ENCODE results near the gene TOM1L1. TPM values are rescaled to one million over a fixed set of nuclear protein-coding genes. Genes with fewer than 3 reads are reported as not detected.

The TOM1L1 gene
- total RNA-seq, 1 donor from 2014 or later = 33.6 TPM

- TF ChIP-seq, protein P1, sequence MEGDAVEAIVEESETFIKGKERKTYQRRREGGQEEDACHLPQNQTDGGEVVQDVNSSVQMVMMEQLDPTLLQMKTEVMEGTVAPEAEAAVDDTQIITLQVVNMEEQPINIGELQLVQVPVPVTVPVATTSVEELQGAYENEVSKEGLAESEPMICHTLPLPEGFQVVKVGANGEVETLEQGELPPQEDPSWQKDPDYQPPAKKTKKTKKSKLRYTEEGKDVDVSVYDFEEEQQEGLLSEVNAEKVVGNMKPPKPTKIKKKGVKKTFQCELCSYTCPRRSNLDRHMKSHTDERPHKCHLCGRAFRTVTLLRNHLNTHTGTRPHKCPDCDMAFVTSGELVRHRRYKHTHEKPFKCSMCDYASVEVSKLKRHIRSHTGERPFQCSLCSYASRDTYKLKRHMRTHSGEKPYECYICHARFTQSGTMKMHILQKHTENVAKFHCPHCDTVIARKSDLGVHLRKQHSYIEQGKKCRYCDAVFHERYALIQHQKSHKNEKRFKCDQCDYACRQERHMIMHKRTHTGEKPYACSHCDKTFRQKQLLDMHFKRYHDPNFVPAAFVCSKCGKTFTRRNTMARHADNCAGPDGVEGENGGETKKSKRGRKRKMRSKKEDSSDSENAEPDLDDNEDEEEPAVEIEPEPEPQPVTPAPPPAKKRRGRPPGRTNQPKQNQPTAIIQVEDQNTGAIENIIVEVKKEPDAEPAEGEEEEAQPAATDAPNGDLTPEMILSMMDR (IDR thresholded peaks at IDR 0.05) = no peak
- no peaks in the 10 kb centered on the region for H3K4me1 ChIP-seq
- H3K9me3 ChIP-seq = no peaks in the 10 kb centered on the region
- H3K36me3 ChIP-seq = no peaks in the 10 kb centered on the region
- no peaks in the 10 kb centered on the region for H3K27me3 ChIP-seq
- H3K27ac ChIP-seq = no peak overlapping the region
- DNase-seq = no peak
- intact Hi-C loops (cut with DNase I) = no loop called here
- H3K4me3 ChIP-seq = no peak overlapping the region
- ATAC-seq = no peak
Measured at GRCh38 chr17:54888981-54889380, 11.7 kb upstream of the TOM1L1 start.

- H3K27ac ChIP-seq = no peak overlapping the region
- no peaks in the 10 kb centered on the region for H3K36me3 ChIP-seq
- ATAC-seq = peak; percentile 56
- no peaks in the 10 kb centered on the region for H3K9me3 ChIP-seq
- H3K27me3 ChIP-seq = no peaks in the 10 kb centered on the region
- TF ChIP-seq, protein P1 (IDR thresholded peaks at IDR 0.05) = peak; percentile 33
- intact Hi-C loops (cut with DNase I) = no loop called here
- H3K4me3 ChIP-seq = no peak overlapping the region
- no peak for DNase-seq
- H3K4me1 ChIP-seq = no peaks in the 10 kb centered on the region
Measured at GRCh38 chr17:54891176-54891821, 9.4 kb upstream of the TOM1L1 start.

DNA sequence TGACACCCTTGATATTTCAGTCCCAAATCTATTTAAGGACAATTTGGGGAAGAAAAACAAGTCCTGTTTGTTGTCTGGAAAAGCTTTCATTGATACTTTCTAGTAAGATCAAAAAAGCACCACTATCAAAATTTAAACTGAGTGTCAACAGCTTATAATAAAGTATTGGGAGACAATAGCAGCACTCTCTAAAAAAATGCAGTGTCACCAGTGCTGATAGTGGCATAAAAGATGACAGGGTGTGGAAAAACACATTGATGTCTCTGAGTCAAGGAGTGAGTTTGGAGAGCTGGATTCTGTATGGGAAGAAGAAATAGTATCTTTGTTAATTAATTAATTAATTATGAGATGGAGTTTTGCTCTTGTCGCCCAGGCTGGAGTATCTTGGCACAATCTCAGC, 8.3 kb upstream of the TOM1L1 start:
- no peak for ATAC-seq
- H3K27ac ChIP-seq = no peak overlapping the region
- TF ChIP-seq, protein P1 (IDR thresholded peaks at IDR 0.05) = no peak

GRCh38 chr17:54898576-54898975, 2.1 kb upstream of the TOM1L1 start:
- H3K4me1 ChIP-seq = no peaks in the 10 kb centered on the region
- no peak overlapping the region for H3K27ac ChIP-seq
- no peak for ATAC-seq
- intact Hi-C loops (cut with DNase I) = no loop called here
- H3K36me3 ChIP-seq = no peaks in the 10 kb centered on the region
- H3K4me3 ChIP-seq = no peak overlapping the region
- no peaks in the 10 kb centered on the region for H3K9me3 ChIP-seq
- DNase-seq = no peak
- peaks cover 5% of the 10 kb centered on the region for H3K27me3 ChIP-seq
- TF ChIP-seq, protein P1 (IDR thresholded peaks at IDR 0.05) = no peak

More for the DNA sequence above, 8.3 kb upstream of the TOM1L1 start:
- intact Hi-C loops (cut with DNase I) = no loop called here
- no peaks in the 10 kb centered on the region for H3K27me3 ChIP-seq
- no peak overlapping the region for H3K4me3 ChIP-seq
- no peaks in the 10 kb centered on the region for H3K4me1 ChIP-seq
- H3K36me3 ChIP-seq = no peaks in the 10 kb centered on the region
- no peak for DNase-seq
- H3K9me3 ChIP-seq = no peaks in the 10 kb centered on the region

- peaks cover 5% of the 10 kb centered on the region for H3K27me3 ChIP-seq
- H3K4me3 ChIP-seq = no peak overlapping the region
- DNase-seq (no peak), ATAC-seq (no peak)
- no peak overlapping the region for H3K27ac ChIP-seq
- no peaks in the 10 kb centered on the region for H3K4me1 ChIP-seq
- no peaks in the 10 kb centered on the region for H3K9me3 ChIP-seq
- TF ChIP-seq, protein P1 (IDR thresholded peaks at IDR 0.05) = no peak
- intact Hi-C loops (cut with DNase I) = no loop called here
- H3K36me3 ChIP-seq = no peaks in the 10 kb centered on the region
Measured at GRCh38 chr17:54899201-54899600, 1.5 kb upstream of the TOM1L1 start.
